NCI-H128 (cell line): ENCODE data around the gene OSBPL1A.

Source experiments
- DNase-seq: peaks from one replicate; lab custom pipeline; 2025; ENCODE audit not compliant: unreplicated experiment; lab: John Stamatoyannopoulos, UW

Gene OSBPL1A

GRCh38 chr18:24138409-24138788, 259.2 kb downstream of the OSBPL1A start:
- no peak for DNase-seq

GRCh38 chr18:24136967-24137373, 260.7 kb downstream of the OSBPL1A start:
- no peak for DNase-seq

GRCh38 chr18:24130494-24130893, 267.1 kb downstream of the OSBPL1A start:
- DNase-seq: no peak

- no peak for DNase-seq
Measured at GRCh38 chr18:24128700-24129099, 268.9 kb downstream of the OSBPL1A start.

- DNase-seq: no peak
Measured at GRCh38 chr18:24127735-24128134, 269.9 kb downstream of the OSBPL1A start.

- DNase-seq: no peak
Measured at GRCh38 chr18:24126155-24126961, 271.3 kb downstream of the OSBPL1A start.

- DNase-seq: no peak
Measured at GRCh38 chr18:24121625-24122024, 276.0 kb downstream of the OSBPL1A start.

GRCh38 chr18:24120676-24121075, 276.9 kb downstream of the OSBPL1A start:
- DNase-seq: no peak

GRCh38 chr18:24118750-24119577, 278.7 kb downstream of the OSBPL1A start:
- peak; percentile 71 for DNase-seq

- no peak for DNase-seq
Measured at GRCh38 chr18:24115628-24116027, 282.0 kb downstream of the OSBPL1A start.

- DNase-seq: no peak
Measured at GRCh38 chr18:24114924-24115549, 282.6 kb downstream of the OSBPL1A start.

- DNase-seq: no peak
Measured at GRCh38 chr18:24112874-24113615, 284.6 kb downstream of the OSBPL1A start.

GRCh38 chr18:24112464-24112863, 285.2 kb downstream of the OSBPL1A start:
- DNase-seq: no peak
